ENCODE data around the gene P2RY6.

- no peak for TF ChIP-seq POLR2A (IDR thresholded peaks at IDR 0.05)
- TF ChIP-seq CTCF (IDR thresholded peaks at IDR 0.05) = no peak
These were observed 35.3 kb upstream of the P2RY6 start for GRCh38 chr11:73236854-73237253.

All from lower leg skin (tissue), 3 donors.